GM21576 (cell line): ENCODE data around the gene SLC19A1.
"Not testable (repeated sequence)": the region's sequence is repeated elsewhere in the genome, so short reads cannot be mapped to it uniquely, and the experiment has no call there.

ENCODE experiments used
- ATAC-seq: cut with Tn5 transposase; IDR thresholded peaks from one replicate; pipeline ENCODE4 v1.9.1; 2021; ENCODE audit warnings: mild to moderate bottlenecking, moderate library complexity; ENCODE audit not compliant: unreplicated experiment

SLC19A1 gene

GRCh38 chr21:45508607-45509565 lies 33.4 kb downstream of the SLC19A1 start:
- ATAC-seq, result no peak

DNA sequence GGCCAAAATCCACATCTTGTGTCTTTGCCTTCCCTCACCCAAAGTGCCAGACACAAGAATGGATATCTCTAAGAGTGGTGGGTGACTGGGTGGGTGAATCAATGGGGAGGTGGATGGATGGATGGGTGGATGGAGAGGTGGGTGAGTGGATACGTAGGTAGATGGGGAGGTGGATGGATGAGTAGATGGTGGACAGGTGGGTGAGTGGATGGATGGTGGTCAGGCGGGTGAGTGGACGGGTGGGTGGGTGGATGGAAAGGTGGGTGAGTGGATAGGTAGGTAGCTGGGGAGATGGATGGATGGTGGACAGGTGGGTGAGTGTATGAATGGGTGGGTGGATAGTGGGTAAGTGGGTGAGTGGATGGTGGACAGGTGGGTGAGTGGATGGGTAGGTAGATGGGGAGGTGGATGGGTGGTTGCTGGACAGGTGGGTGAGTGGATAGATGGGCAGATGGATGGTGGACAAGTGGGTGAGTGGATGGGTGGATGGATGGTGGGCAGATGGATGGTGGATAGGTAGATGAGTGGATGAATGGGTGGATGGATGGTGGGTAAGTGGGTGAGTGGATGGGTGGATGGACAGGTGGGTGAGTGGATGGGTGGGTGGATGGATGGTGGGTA lies 34.2 kb downstream of the SLC19A1 start:
- ATAC-seq, result no peak

- ATAC-seq, result no peak
These were observed 34.7 kb downstream of the SLC19A1 start for GRCh38 chr21:45507523-45507875.

DNA sequence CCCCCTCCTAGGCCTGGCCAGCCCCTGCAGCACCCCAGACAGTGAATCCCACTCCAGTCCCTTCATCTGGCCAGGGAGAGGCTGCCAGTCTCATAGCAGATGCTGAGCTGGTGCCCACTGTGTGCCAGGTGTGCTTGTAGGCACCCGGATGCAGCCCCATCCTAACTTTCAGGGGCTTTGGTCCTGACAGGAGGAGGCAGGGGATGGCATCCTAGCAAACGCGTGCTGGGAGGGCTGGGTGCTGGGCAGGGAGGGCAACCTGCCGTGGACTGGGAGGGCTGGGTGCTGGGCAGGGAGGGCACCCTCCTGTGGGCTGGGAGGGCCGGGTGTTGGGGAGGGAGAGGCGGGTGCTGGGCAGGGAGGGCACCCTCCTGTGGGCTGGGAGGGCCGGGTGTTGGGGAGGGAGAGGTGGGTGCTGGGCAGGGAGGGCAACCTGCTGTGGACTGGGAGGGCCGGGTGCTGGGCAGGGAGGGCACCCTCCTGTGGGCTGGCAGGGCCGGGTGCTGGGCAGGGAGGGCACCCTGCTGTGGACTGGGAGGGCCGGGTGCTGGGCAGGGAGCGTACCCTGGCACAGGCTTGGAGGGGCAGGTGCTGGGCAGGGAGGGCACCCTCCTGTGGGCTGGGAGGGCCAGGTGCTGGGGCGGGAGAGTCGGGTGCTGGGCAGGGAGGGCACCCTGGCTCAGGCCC lies 35.3 kb downstream of the SLC19A1 start:
- no peak for ATAC-seq

GRCh38 chr21:45506241-45506817 lies 35.9 kb downstream of the SLC19A1 start:
- ATAC-seq, result no peak

GRCh38 chr21:45505416-45506021 lies 36.7 kb downstream of the SLC19A1 start:
- ATAC-seq, result no peak

DNA sequence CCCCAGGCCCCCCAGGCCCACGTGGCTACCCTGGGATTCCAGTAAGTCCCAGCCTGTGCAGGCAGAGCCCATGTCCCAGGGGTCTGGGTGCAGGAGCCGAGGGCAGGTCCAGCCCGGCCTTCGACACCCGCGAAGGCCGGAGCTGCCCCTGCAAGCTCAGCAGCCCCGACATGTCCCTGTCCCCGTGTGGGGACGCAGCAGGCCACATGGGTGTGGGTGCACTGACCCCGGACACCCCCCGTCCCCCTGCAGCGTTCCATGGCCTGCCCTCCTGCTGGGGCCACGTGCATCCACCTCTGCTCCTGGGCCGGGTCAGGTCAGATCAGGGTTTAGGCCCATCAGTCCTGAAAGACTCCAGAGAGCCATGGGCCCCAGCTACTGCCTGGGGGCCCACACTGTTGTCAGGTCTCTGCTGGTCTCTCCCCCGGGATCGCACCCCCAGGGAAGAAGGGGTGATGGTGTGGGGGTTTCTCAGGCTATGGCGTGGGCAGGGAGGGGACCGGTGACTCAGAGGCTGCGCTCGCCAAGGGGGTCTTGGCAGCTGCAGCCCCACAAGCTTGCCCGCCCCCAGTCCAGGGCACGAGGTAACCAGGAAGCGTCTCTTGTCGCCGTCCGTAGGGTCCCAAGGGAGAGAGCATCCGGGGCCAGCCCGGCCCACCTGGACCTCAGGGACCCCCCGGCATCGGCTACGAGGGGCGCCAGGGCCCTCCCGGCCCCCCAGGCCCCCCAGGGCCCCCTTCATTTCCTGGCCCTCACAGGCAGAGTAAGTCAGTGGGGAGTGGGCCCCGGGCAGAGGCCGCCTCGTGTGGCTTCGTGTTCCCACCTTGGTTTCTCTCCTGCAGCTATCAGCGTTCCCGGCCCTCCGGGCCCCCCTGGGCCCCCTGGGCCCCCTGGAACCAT lies 37.5 kb downstream of the SLC19A1 start:
- ATAC-seq, result no peak

DNA sequence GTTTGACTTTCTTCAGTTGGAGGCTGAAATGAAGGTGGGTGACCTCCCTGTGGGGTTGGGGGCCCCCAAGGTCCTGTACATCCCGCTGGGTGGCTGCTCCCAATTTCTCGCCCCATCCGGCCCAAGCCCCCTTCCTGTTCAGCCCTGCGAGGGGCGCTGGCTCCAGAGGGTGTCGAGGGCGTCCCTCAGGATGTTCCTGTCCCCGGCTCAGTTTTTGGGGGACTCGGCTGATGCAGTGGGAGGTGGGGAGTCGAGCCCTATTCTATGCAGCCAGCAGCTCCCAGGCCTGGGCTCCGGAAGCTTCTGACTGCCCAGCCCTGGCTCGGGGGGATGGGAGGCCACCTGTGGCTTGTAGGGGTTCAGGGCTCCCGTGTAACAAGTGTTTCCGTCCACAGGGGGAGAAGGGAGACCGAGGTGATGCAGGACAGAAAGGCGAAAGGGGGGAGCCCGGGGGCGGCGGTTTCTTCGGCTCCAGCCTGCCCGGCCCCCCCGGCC lies 38.2 kb downstream of the SLC19A1 start:
- ATAC-seq, result no peak

DNA sequence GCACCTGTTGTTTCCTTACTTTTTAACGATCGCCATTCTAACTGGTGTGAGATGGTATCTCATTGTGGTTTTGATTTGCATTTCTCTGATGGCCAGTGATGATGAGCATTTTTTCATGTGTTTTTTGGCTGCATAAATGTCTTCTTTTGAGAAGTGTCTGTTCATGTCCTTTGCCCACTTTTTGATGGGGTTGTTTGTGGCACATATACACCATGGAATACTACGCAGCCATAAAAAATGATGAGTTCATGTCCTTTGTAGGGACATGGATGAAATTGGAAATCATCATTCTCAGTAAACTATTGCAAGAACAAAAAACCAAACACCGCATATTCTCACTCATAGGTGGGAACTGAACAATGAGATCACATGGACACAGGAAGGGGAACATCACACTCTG lies 39.0 kb downstream of the SLC19A1 start:
- ATAC-seq, result not testable (repeated sequence)

DNA sequence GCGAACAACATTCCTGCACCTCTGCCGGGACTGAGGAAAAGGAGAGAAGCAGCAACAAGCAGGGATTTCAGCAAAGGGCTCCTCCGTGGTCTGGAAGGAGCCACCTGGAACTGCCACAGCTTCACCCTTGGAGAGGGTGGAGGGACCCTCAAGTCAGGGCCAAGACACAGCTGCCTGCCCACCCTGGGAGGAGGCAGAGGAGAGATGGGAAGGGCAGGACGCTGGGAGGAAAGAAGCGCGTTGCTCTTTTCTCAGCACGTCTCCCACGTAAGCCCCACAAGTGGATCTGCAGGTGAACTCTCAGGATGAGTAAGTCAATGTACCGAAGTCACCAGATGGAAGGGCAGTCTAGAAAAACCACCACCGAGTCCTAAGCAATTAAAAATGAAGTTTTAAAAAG lies 39.6 kb downstream of the SLC19A1 start:
- no peak for ATAC-seq

DNA sequence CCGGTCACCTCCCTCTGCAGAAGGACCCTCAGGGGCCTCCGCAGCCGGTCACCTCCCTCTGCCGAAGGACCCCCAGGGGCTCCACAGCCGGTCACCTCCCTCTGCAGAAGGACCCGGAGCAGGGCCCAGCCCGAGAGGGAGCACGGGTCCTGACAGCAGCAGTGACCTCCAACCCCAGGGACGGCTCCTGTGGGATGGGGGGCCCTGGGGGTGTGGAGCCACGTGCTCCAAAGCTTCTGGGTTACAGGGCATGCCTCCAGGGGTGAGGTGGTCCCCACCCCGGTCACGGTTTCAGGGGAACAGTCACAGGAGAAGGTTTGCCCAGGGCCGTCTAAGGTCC lies 40.3 kb downstream of the SLC19A1 start:
- ATAC-seq, result no peak

DNA sequence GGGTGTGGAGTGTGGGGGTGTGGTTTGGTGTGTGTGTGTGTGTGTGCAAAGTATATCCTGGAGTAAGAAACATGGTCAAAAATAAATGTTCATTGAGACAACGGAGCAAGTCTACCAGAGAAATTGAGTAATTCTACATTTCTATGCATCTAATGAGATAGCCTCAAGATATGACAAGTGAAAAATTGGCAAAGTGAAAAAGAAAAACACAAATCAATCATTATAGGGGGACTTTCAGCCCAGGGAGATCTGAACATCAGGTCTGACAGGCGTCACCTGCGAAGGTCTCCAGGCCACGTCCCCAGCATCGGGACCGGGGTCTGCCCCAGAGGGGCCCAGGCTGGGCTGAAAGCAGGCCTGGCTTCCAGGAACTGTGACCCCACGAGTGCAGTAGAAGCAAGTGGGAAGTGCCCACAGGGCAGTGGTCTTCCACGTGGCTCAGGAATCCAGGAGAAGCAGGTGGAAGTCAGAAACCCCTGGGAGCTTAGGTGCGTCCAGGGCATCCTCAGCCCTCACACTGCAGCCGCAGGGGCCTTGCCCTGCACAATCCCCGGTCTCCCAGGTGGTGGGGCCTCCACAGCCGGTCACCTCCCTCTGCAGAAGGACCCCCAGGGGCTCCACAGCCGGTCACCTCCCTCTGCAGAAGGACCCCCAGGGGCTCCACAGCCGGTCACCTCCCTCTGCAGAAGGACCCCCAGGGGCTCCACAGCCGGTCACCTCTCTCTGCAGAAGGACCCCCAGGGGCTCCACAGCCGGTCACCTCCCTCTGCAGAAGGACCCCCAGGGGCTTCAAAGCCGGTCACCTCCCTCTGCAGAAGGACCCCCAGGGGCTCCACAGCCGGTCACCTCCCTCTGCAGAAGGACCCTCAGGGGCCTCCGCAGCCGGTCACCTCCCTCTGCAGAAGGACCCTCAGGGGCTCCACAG lies 40.9 kb downstream of the SLC19A1 start:
- ATAC-seq, result not testable (repeated sequence)

GRCh38 chr21:45499970-45500577 lies 42.2 kb downstream of the SLC19A1 start:
- no peak for ATAC-seq

DNA sequence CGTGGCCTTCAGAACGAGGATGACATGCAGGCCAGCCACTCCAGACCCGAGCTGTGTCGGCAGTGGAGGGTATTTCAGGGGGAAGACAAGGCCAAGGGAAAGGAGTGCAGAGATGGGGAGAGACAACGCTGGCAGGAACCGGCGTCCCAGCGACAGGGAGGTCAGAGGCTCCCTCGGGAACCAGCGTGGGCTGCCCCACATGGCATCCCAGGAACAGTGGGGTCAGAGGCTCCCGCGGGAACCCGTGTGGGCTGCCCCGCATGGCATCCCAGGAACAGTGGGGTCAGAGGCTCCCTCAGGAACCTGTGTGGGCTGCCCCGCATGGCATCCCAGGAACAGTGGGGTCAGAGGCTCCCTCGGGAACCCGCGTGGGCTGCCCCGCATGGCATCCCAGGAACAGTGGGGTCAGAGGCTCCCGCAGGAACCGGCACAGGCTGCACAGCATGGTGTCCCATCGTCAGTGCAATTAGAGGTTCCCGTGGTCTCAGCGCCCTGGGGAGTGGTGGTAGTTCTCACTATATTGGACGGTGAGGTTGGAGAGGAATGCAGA lies 43.0 kb downstream of the SLC19A1 start:
- ATAC-seq, result no peak

GRCh38 chr21:45498646-45499000 lies 43.6 kb downstream of the SLC19A1 start:
- ATAC-seq, result no peak

- no peak for ATAC-seq
These were observed 44.2 kb downstream of the SLC19A1 start for GRCh38 chr21:45497846-45498645.
